Liver (tissue), 9 donors: Measurements from ENCODE around the gene STK35. TPM values are rescaled to one million over a fixed set of nuclear protein-coding genes. Genes with fewer than 3 reads are reported as not detected.

Experiments
- DNase-seq: peaks from one replicate; pipeline ENCODE4 v3.0.0-alpha.2; 2017; ENCODE audit warnings: low spot score
- H3K27ac ChIP-seq, 2 donors: one replicate each; pipeline ENCODE4 v1.7.0; 2013; ENCODE audit warnings: inconsistent platforms in 2 of 2, low read length in 2 of 2, control low read depth in 1 of 2, low read depth in 1 of 2, mild to moderate bottlenecking in 1 of 2
- H3K27me3 ChIP-seq, 4 donors: one replicate each; pipeline versions ENCODE4 v1.6.1 to v1.7.0; 2013; ENCODE audit warnings: low read length in 3 of 4, inconsistent platforms in 1 of 4, mild to moderate bottlenecking in 1 of 4, moderate library complexity in 1 of 4; ENCODE audit not compliant: control insufficient read depth in 4 of 4, insufficient read depth in 4 of 4
- H3K36me3 ChIP-seq, 4 donors: one replicate each; pipeline versions ENCODE4 v1.6.1 to v1.7.0; 2013; ENCODE audit warnings: low read length in 3 of 4, mild to moderate bottlenecking in 3 of 4, low read depth in 1 of 4, moderate library complexity in 1 of 4; ENCODE audit not compliant: control insufficient read depth in 4 of 4, insufficient read depth in 3 of 4
- H3K4me1 ChIP-seq, 4 donors: one replicate each; pipeline versions ENCODE4 v1.6.1 to v1.7.0; 2013; ENCODE audit warnings: low read length in 3 of 4, mild to moderate bottlenecking in 3 of 4, moderate library complexity in 1 of 4; ENCODE audit not compliant: control insufficient read depth in 4 of 4, insufficient read depth in 4 of 4
- H3K4me3 ChIP-seq, 3 donors: one replicate each; pipeline versions ENCODE4 v1.6.1 to v1.7.0; 2013; ENCODE audit warnings: low read length in 3 of 3, control low read depth in 1 of 3, low read depth in 1 of 3, mild to moderate bottlenecking in 1 of 3
- H3K9ac ChIP-seq, 2 donors: one replicate each; pipeline ENCODE4 v1.7.0; 2013; ENCODE audit warnings: low read length in 2 of 2, mild to moderate bottlenecking in 2 of 2, moderate library complexity in 2 of 2, control low read depth in 1 of 2, low read depth in 1 of 2
- H3K9me3 ChIP-seq, 4 donors: one replicate each; pipeline versions ENCODE4 v1.6.1 to v1.7.0; 2013; ENCODE audit warnings: low read length in 3 of 4; ENCODE audit not compliant: control insufficient read depth in 4 of 4
- ATF3 ChIP-seq: IDR thresholded peaks from 2 replicates; pipeline ENCODE4 v1.6.1; 2016; ENCODE audit warnings: antibody characterized with exemption
- EGR1 ChIP-seq, 2 donors: IDR thresholded peaks; 2 replicates each; pipeline ENCODE4 v1.6.1; 2016 to 2018; ENCODE audit warnings: antibody characterized with exemption in 2 of 2, low read depth in 2 of 2
- FOXA1 ChIP-seq: IDR thresholded peaks from 2 replicates; pipeline ENCODE4 v1.6.1; 2016; ENCODE audit warnings: antibody characterized with exemption
- FOXA2 ChIP-seq: IDR thresholded peaks from 2 replicates; pipeline ENCODE4 v1.6.1; 2016; ENCODE audit warnings: antibody characterized with exemption
- GABPA ChIP-seq, 2 donors: IDR thresholded peaks in 1 of 2; conservative IDR thresholded peaks in 1 of 2; 2 replicates each; pipeline ENCODE4 v1.6.1; 2016; ENCODE audit warnings: antibody characterized with exemption in 2 of 2, mild to moderate bottlenecking in 1 of 2, moderate library complexity in 1 of 2
- HNF4A ChIP-seq, 2 donors: conservative IDR thresholded peaks; 2 replicates each; pipeline ENCODE4 v1.6.1; 2016; ENCODE audit warnings: antibody characterized with exemption in 2 of 2, mild to moderate bottlenecking in 2 of 2
- HNF4G ChIP-seq: IDR thresholded peaks from 2 replicates; pipeline ENCODE4 v1.6.1; 2016; ENCODE audit warnings: antibody characterized with exemption
- NR2F2 ChIP-seq: IDR thresholded peaks from 2 replicates; pipeline ENCODE4 v1.6.1; 2016; ENCODE audit warnings: antibody characterized with exemption
- RAD21 ChIP-seq, 2 donors: IDR thresholded peaks; 2 replicates each; pipeline ENCODE4 v1.6.1; 2016; ENCODE audit warnings: antibody characterized with exemption in 2 of 2, mild to moderate bottlenecking in 2 of 2
- REST ChIP-seq: IDR thresholded peaks from 2 replicates; pipeline ENCODE4 v1.6.1; 2016; ENCODE audit warnings: antibody characterized with exemption, mild to moderate bottlenecking
- RXRA ChIP-seq, 2 donors: IDR thresholded peaks; 2 replicates each; pipeline ENCODE4 v1.6.1; 2017 to 2018; ENCODE audit warnings: antibody characterized with exemption in 2 of 2, mild to moderate bottlenecking in 1 of 2
- SP1 ChIP-seq: IDR thresholded peaks from 2 replicates; pipeline ENCODE4 v1.6.1; 2018; ENCODE audit warnings: antibody characterized with exemption, mild to moderate bottlenecking
- TAF1 ChIP-seq: conservative IDR thresholded peaks from 2 replicates; pipeline ENCODE4 v1.6.1; 2016; ENCODE audit warnings: antibody characterized with exemption, mild to moderate bottlenecking
- YY1 ChIP-seq: IDR thresholded peaks from 2 replicates; pipeline ENCODE4 v1.6.1; 2016; ENCODE audit warnings: antibody characterized with exemption, mild to moderate bottlenecking
- WGBS: extraction: QIAGEN DNeasy Blood & Tissue Kit; methylation state at CpG from one replicate; pipeline ENCODE4 v1.1.7; 2013; 5-methylcytosine and 5-hydroxymethylcytosine counted together
- polyA plus RNA-seq, 2 donors: library from polyadenylated mRNA; stranded (reverse) in 1 of 2; unstranded in 1 of 2; fragments of 200-250 nt in 1 of 2; fragments of >200 nt in 1 of 2; fragmentation: Nextera tagmentation in 1 of 2; extraction: Ambion mirVana in 1 of 2; gene quantifications; one replicate each; pipeline versions ENCODE4 v1.2.1 to v1.2.3, GENCODE V29; 2013 to 2015
- total RNA-seq, 2 donors: library from RNA; depleted of rRNA; stranded (reverse); fragments of >200 nt; gene quantifications; one replicate each; pipeline ENCODE4 v1.2.3, GENCODE V29; 2014
- TF ChIP-seq, protein P1 (sequence below): fragments of 150-350 bp; IDR thresholded peaks from 2 replicates; pipeline ENCODE4 v1.5.1; 2017; ENCODE audit warnings: improper control_type of control experiment, low read depth, low read length; ENCODE audit not compliant: missing input control
- donor health status: healthy.
- donor health status: healthy.
- donor health status: healthy.
- donor health status: healthy.
- donor health status: healthy.

Gene STK35
- total and polyA plus RNA-seq, 4 donors: 2.5 to 18.5 (median 9.9) TPM

GRCh38 chr20:2139250-2139649 lies 37.6 kb downstream of the STK35 start:
- DNase-seq: no peak
- TF ChIP-seq SP1 (no peak), RAD21 (IDR thresholded peaks at IDR 0.05) (no peak), GABPA (IDR thresholded peaks at IDR 0.05 in 1 of 2, conservative IDR thresholded peaks at IDR 0.05 in 1 of 2) (no peak), RXRA (IDR thresholded peaks at IDR 0.05) (no peak), ATF3 (no peak), REST (no peak), FOXA2 (no peak), HNF4A (conservative IDR thresholded peaks at IDR 0.05) (no peak), TAF1 (no peak), HNF4G (no peak), EGR1 (IDR thresholded peaks at IDR 0.05; ENCODE audit: low read depth in 2 of 2) (no peak), FOXA1 (no peak), YY1 (no peak), NR2F2 (no peak)
- TF ChIP-seq, protein P1, sequence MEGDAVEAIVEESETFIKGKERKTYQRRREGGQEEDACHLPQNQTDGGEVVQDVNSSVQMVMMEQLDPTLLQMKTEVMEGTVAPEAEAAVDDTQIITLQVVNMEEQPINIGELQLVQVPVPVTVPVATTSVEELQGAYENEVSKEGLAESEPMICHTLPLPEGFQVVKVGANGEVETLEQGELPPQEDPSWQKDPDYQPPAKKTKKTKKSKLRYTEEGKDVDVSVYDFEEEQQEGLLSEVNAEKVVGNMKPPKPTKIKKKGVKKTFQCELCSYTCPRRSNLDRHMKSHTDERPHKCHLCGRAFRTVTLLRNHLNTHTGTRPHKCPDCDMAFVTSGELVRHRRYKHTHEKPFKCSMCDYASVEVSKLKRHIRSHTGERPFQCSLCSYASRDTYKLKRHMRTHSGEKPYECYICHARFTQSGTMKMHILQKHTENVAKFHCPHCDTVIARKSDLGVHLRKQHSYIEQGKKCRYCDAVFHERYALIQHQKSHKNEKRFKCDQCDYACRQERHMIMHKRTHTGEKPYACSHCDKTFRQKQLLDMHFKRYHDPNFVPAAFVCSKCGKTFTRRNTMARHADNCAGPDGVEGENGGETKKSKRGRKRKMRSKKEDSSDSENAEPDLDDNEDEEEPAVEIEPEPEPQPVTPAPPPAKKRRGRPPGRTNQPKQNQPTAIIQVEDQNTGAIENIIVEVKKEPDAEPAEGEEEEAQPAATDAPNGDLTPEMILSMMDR: no peak
- no peak overlapping the region for H3K9ac ChIP-seq
- H3K27ac ChIP-seq: no peak overlapping the region
- no peaks in the 10 kb centered on the region for H3K27me3 ChIP-seq
- no peak overlapping the region for H3K4me3 ChIP-seq
- no peaks in the 10 kb centered on the region for H3K9me3 ChIP-seq
- no peaks in the 10 kb centered on the region for H3K4me1 ChIP-seq
- 97% methylated on average over 6 of the region's 6 CpGs for WGBS
- peaks cover 0 to 4% (median 2%) of the 10 kb centered on the region in 4 donors for H3K36me3 ChIP-seq

DNA sequence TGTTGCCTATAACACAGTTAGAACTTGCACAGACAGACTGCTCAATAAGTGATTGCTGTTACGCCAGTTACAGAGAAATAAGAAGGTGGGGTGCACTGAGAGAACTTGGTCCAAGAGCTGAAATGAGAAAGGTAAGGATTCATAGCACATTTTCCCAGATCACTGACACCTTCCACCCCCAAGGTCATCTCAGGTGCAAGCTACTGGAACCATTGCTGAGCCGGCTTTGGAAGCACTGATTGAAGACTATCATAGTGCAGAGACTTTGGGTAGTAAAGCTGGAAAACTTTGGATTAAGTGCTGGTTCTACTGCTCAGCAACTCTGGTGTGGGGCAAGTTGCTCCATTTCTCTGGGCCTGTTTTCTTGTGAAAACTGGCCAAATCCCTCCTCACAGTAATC lies 38.1 kb downstream of the STK35 start:
- TF ChIP-seq FOXA2 (no peak), REST (no peak), ATF3 (no peak), RAD21 (IDR thresholded peaks at IDR 0.05) (no peak), SP1 (no peak), GABPA (IDR thresholded peaks at IDR 0.05 in 1 of 2, conservative IDR thresholded peaks at IDR 0.05 in 1 of 2) (no peak)
- Histone ChIP-seq H3K9ac (no peak overlapping the region), H3K9me3 (no peaks in the 10 kb centered on the region), H3K27ac (no peak overlapping the region), H3K4me1 (no peaks in the 10 kb centered on the region), H3K4me3 (no peak overlapping the region), H3K27me3 (no peaks in the 10 kb centered on the region), H3K36me3 (peaks cover 0 to 9% (median 3%) of the 10 kb centered on the region in 4 donors)
- no peak for DNase-seq
- 95% methylated on average over 2 of the region's 2 CpGs for WGBS
